SK-N-SH treated with all-trans-retinoic acid at 6 μM for 48 hours (cell line): ENCODE data around the gene LANCL2.
"Not testable (repeated sequence)": the region's sequence is repeated elsewhere in the genome, so short reads cannot be mapped to it uniquely, and the experiment has no call there.

ENCODE experiments used
- ATAC-seq: fragments of 200-7000 bp; cut with Tn5 transposase; 3 replicates; pipeline ENCODE4 v1.9.1; 2020; ENCODE audit warnings: mild to moderate bottlenecking, moderate library complexity
- ARNTL ChIP-seq: fragments of 450-650 bp; formaldehyde crosslinking; IDR thresholded peaks from 2 replicates; pipeline ENCODE4 v1.5.0; 2020; ENCODE audit warnings: low read depth, mild to moderate bottlenecking, moderate library complexity, borderline replicate concordance
- BACH2 ChIP-seq: fragments of 250-450 bp; sonication (Bioruptor Pico); IDR thresholded peaks from 2 replicates; pipeline ENCODE4 v1.9.0; 2021; ENCODE audit warnings: mild to moderate bottlenecking, borderline replicate concordance
- CSDC2 ChIP-seq: fragments of 250-450 bp; sonication (Bioruptor Pico); IDR thresholded peaks from 2 replicates; pipeline ENCODE4 v1.5.0; 2020; ENCODE audit warnings: mild to moderate bottlenecking, moderate library complexity
- ESRRG ChIP-seq: fragments of 250-450 bp; sonication (Bioruptor Pico); IDR thresholded peaks from 2 replicates; pipeline ENCODE4 v1.6.1; 2021; ENCODE audit warnings: mild to moderate bottlenecking
- PATZ1 ChIP-seq: fragments of 250-450 bp; sonication (Bioruptor Pico); IDR thresholded peaks from 2 replicates; pipeline ENCODE4 v1.8.0; 2020; ENCODE audit warnings: mild to moderate bottlenecking, moderate library complexity, borderline replicate concordance
- PPARA ChIP-seq: fragments of 250-450 bp; sonication (Bioruptor Pico); IDR thresholded peaks from 2 replicates; pipeline ENCODE4 v1.5.0; 2020; ENCODE audit warnings: mild to moderate bottlenecking, borderline replicate concordance
- TCF4 ChIP-seq: fragments of 250-450 bp; sonication (Bioruptor Pico); IDR thresholded peaks from 2 replicates; pipeline ENCODE4 v1.8.0; 2021; ENCODE audit warnings: mild to moderate bottlenecking, moderate library complexity, borderline replicate concordance
- TSHZ2 ChIP-seq: fragments of 250-450 bp; sonication (Bioruptor Pico); IDR thresholded peaks from 2 replicates; pipeline ENCODE4 v1.5.0; 2020; ENCODE audit warnings: mild to moderate bottlenecking, moderate library complexity
- ZFP3 ChIP-seq: fragments of 250-450 bp; sonication (Bioruptor Pico); IDR thresholded peaks from 2 replicates; pipeline ENCODE4 v1.5.0; 2020; ENCODE audit warnings: mild to moderate bottlenecking, moderate library complexity
- ZFP30 ChIP-seq: fragments of 450-650 bp; formaldehyde crosslinking; IDR thresholded peaks from 2 replicates; pipeline ENCODE4 v1.5.0; 2022; ENCODE audit warnings: mild to moderate bottlenecking, moderate library complexity
- ZNF8 ChIP-seq: fragments of 450-650 bp; formaldehyde crosslinking; IDR thresholded peaks from 2 replicates; pipeline ENCODE4 v1.5.0; 2020; ENCODE audit warnings: mild to moderate bottlenecking, moderate library complexity
- TF ChIP-seq, protein P1 (sequence below): fragments of 250-450 bp; sonication (Bioruptor Pico); IDR thresholded peaks from 2 replicates; pipeline ENCODE4 v1.8.0; 2021; ENCODE audit warnings: low read depth, mild to moderate bottlenecking, moderate library complexity, borderline replicate concordance
- TF ChIP-seq, protein P2 (sequence below): fragments of 250-450 bp; sonication (Bioruptor Pico); IDR thresholded peaks from 2 replicates; pipeline ENCODE4 v1.5.1; 2020; ENCODE audit warnings: low read depth, mild to moderate bottlenecking, moderate library complexity

Gene LANCL2

DNA sequence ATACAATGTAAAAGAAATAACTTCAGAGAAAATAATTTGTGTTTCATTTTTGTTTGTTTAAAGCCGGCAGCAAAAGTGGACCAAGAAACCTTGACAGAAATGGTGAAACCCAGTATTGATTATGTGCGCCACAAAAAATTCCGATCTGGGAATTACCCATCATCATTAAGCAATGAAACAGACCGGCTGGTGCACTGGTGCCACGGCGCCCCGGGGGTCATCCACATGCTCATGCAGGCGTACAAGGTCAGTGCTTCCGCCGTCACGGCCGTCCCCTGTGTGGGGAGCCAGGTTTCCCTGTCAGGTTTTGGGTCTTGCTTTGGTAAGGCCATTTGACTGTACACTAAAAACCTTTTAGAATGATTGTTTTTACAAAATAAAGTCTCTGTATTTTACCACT, 46.7 kb downstream of the LANCL2 start (continued):
- TF ChIP-seq TSHZ2: no peak
- no peak for TF ChIP-seq ZFP30 (CRISPR knock-in tag)

DNA sequence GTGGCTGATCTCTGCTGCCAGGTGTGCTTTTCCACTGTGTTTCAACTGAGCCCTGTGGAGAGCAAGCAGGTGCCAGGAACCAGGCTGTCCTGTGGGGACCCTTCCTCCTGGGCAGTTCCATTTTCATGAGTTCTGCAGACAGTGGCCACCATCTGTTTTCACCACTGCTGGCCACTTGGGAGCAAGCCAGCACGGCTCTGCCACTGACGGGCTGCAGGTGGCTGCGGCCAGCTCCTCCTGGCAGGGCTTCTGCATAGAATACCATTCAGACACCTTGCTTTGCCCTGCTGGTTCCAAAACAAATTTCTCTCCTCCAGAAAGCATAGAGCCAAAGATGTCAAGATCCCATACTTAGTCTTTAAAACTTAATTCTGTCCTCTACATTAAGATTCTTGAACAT, 48.3 kb downstream of the LANCL2 start:
- TF ChIP-seq PATZ1 (CRISPR knock-in tag) (no peak), ARNTL (CRISPR knock-in tag) (no peak)
- no peak for ATAC-seq

- ATAC-seq: peak; percentile 98
- TF ChIP-seq PPARA (no peak), ESRRG (CRISPR knock-in tag) (no peak), PATZ1 (CRISPR knock-in tag) (no peak), CSDC2 (CRISPR knock-in tag) (no peak), ZFP3 (CRISPR knock-in tag) (no peak)
- TF ChIP-seq, protein P1, sequence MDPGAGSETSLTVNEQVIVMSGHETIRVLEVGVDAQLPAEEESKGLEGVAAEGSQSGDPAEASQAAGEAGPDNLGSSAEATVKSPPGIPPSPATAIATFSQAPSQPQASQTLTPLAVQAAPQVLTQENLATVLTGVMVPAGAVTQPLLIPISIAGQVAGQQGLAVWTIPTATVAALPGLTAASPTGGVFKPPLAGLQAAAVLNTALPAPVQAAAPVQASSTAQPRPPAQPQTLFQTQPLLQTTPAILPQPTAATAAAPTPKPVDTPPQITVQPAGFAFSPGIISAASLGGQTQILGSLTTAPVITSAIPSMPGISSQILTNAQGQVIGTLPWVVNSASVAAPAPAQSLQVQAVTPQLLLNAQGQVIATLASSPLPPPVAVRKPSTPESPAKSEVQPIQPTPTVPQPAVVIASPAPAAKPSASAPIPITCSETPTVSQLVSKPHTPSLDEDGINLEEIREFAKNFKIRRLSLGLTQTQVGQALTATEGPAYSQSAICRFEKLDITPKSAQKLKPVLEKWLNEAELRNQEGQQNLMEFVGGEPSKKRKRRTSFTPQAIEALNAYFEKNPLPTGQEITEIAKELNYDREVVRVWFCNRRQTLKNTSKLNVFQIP (CRISPR knock-in tag): no peak
- TF ChIP-seq, all 23 proteins: peak for 0
Observed at GRCh38 chr7:55415173-55415778, 50.1 kb downstream of the LANCL2 start.

GRCh38 chr7:55417456-55417855, 52.3 kb downstream of the LANCL2 start:
- not testable (repeated sequence) for ATAC-seq

GRCh38 chr7:55420530-55420929, 55.4 kb downstream of the LANCL2 start:
- ATAC-seq: no peak

GRCh38 chr7:55423277-55423711, 58.2 kb downstream of the LANCL2 start:
- TF ChIP-seq TCF4 (CRISPR knock-in tag) (no peak), BACH2 (no peak), ZNF8 (CRISPR knock-in tag) (no peak), ESRRG (CRISPR knock-in tag) (no peak), ZFP3 (CRISPR knock-in tag) (no peak)
- peak; percentile 71 for ATAC-seq

More at GRCh38 chr7:55420530-55420929, 55.4 kb downstream of the LANCL2 start:
- TF ChIP-seq, protein P2, sequence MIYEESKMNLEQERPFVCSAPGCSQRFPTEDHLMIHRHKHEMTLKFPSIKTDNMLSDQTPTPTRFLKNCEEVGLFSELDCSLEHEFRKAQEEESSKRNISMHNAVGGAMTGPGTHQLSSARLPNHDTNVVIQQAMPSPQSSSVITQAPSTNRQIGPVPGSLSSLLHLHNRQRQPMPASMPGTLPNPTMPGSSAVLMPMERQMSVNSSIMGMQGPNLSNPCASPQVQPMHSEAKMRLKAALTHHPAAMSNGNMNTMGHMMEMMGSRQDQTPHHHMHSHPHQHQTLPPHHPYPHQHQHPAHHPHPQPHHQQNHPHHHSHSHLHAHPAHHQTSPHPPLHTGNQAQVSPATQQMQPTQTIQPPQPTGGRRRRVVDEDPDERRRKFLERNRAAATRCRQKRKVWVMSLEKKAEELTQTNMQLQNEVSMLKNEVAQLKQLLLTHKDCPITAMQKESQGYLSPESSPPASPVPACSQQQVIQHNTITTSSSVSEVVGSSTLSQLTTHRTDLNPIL (CRISPR knock-in tag): no peak
